T-helper 2 cell (primary cell): ENCODE measurements around the gene COL4A3.
"Not testable (repeated sequence)": the region's sequence is repeated elsewhere in the genome, so short reads cannot be mapped to it uniquely, and the experiment has no call there.

Source experiments
- DNase-seq, 5 experiments: peaks; one replicate each; pipeline versions ENCODE4 v3.0.0 to v3.0.0-alpha.2; 2012 to 2022

COL4A3 gene

DNA sequence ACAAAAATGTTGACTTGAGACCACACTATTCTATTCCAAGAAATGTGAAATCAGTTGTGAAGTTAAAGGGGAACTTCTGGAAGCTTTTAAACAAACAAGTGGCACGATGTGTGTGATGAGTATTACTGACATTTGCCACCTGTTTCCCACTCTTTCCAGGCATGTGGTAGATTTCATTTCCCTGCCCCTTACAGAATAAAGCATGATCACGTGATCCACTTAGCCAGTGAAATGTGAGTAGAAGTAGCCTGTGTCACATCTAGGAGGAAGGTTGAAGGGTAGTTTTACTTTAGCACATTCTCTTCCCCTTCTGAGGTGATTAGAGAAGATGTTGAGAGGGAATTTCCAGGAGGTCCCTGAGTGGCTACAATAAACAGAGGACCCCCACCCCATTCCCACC, 4.3 kb upstream of the COL4A3 start:
- DNase-seq = no peak

DNA sequence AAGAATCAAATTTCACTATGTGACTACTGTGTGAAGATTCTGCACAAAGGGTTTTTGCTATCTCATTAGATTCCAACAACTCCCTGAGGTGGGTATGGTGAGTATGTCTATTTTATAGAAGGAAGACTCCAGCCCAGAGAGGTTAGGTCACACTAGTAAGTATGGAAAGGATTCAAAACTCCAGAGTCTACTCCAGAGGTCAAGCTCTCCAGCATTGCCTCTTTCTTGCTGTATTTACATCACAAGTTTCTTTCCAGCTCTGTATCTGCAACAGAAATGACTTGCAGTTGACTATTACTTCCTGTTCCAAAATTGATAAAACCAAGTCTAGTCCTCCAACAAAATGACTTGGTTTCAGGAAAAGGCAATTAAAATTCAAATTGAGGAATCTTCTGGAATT, 2.5 kb upstream of the COL4A3 start:
- no peak for DNase-seq

DNA sequence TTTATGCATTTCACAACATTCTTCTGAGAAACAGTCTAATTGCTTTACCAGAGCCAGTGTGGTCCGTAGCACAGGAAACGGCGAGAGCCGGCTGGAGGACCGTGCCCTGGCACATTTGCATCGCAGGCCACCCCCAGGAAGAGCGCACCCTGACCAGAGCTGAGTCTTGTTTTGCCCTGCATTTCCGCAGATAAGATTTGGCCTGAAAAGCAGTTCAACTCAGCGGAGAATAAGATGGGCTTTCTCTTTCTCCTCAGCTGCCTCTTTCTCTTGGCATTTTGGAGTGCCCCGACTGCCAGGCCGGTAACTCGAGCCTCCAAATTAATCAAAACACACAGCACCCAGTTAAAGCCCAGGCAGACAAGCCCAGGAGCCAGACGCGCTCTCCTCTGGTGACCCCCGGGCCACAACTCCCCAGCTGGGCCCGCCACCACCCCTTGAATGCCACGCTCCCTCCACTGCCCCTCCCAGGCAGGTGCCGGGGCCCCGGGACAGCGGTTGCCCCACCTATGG, 883 bp upstream of the COL4A3 start:
- no peak for DNase-seq

DNA sequence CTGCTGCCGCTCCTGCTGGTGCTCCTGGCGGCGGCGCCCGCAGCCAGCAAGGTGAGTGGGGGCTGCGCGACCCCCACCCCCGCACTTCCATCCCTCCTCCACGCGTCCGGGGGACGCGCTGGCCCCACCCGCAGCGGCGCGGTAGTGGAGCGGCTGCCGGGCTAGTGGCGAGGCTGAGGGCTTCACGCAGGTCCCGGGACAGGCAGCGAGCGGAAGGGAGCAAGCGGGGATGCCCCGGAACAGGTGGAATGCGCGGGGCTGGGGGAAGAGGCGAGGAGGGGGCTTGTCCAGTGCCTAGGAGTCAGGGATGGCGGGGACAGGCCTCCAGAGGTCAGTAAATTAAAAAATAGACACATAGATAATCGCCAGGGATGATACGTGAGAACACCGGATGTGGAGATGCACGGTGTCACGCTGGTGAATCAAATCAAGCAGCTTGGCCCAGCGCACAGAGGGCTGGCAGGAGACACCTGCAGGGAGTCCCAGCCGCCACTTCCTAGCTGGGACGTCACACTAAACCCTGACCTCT, 403 bp downstream of the COL4A3 start:
- DNase-seq = peak in 1 of 5 experiments; percentile 60

DNA sequence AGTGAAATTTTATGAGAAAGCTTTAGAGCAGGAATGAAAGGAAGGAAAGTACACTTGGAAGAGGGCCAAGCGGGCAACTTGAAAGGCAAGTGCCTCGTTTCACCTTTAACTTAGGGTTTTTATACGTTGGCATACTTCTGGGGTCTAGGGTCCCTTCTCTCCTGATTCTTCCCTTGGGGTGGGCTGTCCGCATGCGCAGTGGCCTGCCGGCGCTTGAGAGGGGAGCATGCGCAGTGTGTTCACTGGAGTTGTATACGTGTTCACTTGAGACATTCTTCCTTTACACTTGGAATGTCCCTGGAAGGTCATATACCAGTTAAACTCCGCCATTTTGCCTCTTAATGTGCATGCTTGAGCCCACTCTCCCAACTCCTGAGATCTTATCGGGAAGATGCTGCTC, 7.4 kb downstream of the COL4A3 start:
- DNase-seq = not testable (repeated sequence)

DNA sequence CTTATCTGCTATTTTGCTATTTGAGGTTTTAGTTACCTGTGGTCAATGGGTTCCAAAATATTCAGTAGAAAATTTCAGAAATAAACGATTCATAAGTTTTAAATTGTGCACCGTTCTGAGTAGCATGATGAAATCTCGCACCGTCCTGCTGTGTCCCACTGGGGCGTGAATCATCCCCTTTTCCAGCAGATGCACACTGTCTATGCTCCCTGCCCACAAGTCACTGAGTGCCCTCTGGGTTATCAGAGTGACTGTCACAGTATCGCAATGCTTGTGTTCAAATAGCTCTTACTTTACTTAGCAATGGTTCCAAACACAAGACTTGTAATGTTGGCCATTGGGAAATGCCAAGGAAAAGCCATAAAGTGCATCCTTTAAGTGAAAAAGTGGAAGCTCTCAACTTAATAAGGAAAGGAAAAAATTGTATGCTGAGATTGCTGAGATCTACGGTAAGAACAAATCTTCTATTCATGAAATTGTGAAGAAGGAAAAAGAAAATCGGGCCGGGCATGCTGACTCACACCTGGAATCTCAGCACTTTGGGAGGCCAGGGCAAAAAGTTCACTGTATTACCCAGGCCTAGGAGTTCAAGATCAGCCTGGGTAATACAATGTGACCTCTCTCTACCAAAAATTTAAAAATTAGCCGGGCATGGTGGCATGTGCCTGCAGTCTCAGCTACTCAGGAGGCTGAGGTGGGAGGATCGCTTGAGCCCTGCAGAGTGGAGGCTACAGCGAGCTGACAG, 13.3 kb downstream of the COL4A3 start:
- DNase-seq = no peak

DNA sequence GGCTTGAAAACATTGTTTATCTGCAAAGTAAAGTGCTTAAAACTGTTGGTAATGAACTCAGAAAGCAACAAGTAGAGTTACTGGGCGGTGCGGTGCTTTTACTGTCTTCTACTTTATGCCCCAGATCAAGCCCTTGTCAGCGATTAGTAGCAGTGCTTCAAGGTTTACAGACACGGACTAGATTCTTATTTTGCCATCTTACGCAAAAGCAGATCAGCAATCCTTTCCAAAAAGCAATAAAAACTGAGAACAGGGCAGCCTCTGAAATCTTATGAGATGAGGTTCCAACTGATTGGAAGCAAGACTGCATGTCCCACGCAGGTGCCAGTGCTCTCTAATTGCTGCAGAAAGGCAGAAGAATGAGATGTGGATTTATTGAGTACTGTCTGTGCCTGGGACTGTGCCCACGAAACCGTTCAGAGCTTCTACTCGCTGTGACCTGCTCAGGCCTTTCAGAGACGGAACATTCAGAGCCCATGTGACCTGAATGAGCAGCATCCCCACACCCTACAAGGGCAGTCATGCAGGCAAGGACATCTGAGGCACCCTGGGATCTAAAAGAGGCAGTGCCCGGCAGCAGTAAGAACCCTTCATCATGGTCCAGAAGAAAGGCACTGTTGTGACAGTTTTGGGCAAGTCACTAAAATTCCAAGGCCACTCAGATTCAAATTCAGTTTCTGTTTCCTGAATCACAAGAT, 15.7 kb downstream of the COL4A3 start:
- no peak for DNase-seq

DNA sequence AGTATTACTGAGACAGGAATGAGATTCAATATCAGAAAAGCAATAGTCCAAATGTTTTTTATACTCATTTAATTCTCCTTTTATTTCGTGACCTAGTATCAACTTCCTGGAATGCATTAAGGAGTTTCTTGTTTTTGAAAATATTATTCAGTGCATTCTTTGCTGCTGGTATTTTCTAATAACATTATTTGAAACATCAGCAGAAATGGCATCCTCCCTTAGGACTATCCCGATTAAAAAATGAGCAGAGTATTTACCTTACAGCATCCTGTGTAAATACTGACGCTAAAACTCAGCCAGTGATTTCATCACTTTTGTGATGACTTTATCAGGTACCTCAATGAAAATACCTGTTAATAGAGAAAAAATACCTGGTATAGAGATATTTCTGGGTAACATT, 16.3 kb downstream of the COL4A3 start:
- no peak for DNase-seq

DNA sequence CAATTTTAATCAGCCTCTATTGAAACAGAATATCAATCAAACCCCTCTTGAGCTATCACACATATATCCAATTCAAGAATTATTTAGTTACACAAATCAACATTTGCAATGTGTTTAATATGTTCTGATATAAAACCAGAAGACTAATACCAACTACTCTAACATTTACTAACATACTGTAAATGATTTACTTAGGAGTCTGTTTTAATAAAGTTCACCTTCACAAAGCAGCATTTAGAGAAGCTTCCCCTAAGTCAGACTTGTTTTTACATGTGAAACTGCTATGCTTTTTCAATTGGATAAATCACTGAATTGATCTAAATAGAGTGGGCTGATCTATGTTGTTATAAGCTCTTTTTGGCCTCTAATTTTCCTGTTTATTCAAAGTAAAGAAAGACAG, 18.3 kb downstream of the COL4A3 start:
- no peak for DNase-seq

DNA sequence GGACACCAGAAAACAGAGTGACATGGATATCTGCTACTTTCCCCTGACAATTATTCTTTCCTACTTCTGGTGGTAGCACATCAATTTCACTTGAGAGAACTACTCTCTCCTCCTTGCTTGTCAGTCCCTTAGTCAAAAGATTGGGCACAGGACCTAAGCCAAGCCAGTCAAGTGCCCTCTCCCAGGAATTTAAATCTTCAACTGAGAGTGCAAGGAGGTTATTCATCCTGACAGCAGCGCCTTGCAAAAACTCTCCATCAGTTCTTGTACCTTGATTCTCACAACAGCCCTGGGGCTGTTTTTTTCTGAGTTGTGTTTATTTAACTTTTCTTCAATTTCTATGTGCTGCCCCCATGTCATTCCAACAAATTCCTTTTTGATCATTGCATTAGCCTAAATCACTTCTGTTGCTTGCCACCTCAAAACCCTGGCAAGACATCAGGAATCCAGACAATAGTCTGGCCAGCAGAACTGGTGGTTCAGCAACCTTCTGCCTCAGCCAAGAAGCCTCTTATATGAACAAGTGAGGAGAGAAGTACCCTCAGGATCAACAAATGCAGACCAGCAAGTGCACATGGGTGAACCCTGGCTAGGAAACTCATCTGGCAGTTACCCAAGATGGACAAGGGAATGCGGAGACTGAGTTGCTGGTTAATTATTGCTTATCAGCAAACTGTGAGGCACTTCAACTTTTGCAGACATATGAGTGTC, 19.4 kb downstream of the COL4A3 start:
- DNase-seq = no peak

DNA sequence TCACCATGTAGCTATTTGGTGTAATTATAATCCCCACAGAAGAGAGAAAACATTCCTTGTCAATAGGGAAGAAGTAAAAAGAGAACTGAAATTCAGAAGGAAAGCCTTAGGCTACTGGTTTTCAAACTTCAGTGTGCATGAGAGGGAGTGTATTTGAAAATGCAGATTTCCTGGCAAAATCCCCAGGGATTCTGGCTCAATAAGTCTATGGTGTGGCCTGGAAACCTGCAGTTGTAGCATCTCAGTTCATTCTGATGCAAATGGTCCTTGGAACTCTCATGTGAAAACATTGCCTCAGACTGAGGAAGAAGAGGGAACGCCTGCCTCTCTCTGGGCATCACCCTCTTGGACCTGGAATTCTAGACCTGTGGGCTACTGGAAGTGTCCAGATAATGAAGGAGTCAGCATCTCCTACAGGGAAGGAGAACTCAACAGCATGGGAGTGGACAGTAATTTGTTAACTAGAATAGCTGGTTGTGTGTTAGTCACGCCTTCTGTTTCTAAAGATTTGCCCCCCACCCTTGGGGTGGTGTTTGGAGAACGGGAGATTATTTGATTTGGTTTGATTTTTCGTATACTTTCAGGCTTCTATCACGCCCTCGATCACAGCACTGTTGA, 21.3 kb downstream of the COL4A3 start:
- DNase-seq = no peak

DNA sequence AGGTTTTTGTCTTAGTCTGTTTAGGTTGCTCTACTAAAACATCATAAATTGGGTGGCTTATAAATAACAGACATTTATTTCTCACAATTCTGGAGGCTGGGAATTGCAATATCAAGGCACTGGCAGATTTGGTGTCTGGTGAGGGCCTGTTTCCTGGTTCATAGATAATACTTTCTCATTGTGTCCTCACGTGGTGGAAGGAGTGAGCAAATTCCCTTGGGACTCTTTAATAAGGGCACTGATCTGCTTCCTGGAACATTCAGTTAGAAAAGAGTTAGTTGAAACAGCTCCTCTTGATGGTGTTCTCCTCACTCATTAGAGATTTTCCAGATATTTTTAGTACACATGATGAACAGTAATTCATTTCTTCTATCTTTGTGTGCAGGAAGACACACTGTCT, 22.3 kb downstream of the COL4A3 start:
- no peak for DNase-seq

DNA sequence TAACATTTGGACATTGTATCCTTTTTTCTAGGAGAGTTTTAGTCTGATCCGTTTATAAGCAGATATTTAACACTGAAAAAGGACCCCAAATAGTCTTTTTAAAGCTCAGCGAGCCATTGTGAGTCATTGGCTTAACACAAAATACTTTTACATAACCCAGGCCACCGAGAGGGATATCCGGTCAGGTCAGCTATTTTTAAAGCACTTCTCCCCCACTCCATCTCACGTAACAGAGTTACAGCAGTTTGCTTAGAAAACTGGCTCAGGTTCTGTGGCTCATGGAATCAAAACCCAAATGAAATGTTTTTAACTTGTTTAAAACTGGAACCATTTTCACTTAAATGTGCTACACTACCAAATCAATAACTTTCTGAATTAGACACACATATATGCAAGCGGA, 23.9 kb downstream of the COL4A3 start:
- no peak for DNase-seq

DNA sequence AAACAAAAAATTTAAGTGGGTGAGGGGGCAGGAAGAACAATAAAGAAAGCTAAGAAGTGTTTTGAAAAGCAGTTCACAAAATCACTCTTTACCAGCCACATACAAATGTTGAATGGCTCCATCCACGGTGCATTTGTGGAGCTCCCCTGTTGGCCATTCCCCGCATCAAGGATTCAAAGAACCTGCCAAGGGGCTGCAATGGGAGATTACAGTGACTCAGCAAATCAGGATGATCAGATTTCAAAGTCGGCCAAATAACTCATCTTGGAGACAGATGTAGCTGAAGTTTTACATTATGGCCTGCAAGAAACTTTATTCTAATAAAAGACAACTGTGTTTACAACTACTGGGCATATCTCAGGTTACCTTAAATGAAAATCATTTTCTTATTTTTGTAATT, 26.9 kb downstream of the COL4A3 start:
- no peak for DNase-seq

DNA sequence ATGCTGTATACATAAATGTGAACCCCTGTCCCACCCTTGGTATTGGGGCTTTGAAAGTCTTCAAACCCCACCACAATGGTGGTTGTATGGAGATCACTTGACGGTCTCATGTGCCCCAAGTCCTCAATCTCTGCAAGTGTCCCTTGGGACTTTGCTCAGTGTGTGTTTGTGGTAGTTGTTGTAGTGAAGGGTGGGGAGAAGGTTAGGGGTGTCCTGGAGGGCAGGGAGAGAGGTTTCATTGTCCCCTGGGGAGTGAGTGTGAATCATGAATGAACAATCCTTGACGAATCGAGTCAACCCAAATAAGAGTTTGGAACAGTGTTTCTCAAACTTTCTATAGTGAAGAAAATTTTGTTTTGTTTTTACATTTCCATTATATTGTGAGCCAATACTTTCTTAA, 28.1 kb downstream of the COL4A3 start:
- DNase-seq = no peak

DNA sequence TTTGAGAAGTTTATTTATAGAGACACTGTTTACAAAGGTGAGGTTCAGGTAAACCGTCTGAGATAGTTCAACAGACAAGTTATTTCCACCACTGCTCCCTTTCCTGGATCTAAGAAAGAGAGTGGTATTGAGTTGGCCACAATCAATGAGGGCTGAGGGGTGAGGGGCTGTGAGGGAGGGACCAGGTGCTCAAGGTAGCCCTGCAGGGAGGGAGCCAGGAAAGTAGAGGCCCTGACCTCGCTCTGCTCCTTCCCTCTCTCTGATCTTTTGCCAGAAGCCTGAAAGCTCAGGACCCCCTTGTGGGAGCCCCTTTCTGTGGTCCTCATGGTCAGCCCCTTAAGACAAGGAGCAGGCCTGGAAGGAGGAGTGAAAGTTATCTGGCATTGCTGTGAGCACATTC, 29.8 kb downstream of the COL4A3 start:
- no peak for DNase-seq

DNA sequence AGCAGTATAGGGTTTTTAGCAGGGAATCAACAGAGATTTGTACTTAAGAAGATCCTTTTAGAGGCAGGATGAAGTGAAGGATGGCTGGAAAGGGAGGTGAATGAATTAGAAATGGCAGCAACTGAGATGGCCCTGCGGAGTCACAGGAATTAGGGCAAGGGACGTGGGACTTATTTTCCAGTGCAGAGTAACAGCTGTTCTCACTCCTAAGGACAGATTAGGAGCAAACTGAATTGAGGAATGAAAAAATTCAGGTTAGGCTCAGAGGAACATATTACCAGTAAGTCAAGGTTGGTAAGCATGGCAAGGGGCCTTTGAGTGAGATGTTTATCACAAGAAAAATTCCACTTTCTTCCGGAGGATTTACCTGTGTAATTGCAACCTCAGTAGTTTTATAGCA, 34.4 kb downstream of the COL4A3 start:
- DNase-seq = no peak

DNA sequence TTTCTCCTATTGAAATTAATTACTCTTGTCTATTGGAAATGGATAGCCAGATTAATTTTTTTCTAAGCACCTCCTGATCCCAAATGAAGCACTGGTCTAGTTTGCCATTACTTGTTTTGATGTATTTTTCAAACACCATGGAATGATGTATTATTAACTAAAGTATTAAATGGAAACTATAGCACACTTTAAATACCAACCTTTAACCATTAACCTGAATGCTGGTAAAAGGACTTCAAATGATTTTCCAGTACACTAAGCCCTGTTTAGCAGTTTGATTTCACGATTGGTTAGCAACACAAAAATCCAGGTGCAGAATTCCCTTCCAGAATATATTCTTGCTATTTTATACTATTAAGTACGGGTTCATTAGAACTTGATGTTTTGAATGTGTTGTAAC, 37.3 kb downstream of the COL4A3 start:
- DNase-seq = no peak

DNA sequence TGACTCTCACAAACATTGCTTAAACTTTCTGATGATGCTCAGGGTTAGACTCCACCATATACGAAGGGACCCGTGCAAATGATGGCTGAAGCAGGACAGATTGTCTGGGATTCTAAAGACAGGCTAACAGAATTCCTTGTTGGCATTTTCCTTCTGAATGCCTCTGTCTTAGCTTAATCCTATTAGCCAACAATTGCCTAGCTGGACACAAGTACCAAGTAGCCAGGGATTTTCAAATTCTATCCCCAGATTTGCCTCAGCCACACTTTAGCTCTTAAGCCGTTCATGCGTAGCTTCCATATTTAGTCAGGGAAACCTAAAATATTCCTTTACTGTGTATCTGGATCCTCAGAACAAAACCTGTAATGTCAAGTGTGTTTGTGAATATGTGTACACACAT, 40.0 kb downstream of the COL4A3 start:
- DNase-seq = no peak

DNA sequence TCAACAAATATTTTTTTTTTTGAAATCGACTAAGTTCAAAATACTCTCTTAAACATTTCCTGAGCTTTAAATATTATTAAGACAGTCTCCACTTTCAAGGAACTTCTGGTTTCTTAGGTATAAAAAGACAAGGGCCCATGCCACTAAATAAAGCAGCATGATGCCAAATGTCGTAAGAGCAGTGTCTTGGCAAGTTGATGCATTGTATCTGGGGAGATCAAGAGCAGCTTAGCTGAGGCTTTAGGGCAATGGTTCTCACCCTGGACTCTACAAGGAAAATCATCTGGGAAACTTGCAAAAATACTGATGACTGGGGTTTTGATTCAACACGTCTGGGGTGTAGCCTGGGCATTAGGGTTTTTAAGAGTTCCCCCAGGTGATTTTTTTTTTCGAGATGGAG, 41.3 kb downstream of the COL4A3 start:
- no peak for DNase-seq

DNA sequence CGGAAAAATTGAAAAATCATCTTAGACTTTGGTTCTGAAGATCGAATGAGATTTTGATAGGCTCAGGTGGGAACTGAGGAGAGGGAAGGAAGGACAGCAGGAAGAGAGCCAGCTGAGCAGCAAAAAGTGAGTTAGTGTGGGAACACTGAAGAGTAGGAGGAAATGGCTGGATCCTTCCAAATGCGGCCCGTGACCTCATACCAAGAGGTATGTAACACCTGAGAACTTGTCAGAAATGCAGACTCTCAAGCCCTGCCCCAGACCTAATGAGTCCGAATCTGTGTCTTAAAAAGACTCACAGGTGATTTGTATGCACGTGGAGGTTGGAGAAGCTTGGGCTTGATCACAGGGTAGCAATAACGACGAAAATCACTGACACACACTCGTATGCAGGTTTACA, 42.0 kb downstream of the COL4A3 start:
- no peak for DNase-seq

DNA sequence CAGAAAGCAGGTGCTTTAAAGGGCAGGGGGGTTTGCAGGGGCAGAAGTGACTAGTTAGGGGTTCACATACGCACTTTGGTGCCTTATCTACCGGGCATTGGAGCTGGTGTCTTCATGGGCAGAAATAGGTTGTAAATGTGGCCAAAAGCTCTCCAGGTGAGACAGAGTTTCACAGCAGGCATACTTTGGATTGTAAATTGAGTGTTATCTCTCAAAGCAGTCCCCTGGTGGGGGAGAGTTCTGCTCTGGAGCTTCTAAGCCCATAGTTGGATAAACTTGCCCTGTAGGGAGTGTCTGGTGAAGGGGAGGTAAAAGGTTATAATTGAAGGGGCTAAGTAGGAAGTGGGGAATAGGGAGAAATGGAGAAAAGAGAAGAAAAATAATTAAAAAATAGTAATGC, 43.1 kb downstream of the COL4A3 start:
- no peak for DNase-seq

DNA sequence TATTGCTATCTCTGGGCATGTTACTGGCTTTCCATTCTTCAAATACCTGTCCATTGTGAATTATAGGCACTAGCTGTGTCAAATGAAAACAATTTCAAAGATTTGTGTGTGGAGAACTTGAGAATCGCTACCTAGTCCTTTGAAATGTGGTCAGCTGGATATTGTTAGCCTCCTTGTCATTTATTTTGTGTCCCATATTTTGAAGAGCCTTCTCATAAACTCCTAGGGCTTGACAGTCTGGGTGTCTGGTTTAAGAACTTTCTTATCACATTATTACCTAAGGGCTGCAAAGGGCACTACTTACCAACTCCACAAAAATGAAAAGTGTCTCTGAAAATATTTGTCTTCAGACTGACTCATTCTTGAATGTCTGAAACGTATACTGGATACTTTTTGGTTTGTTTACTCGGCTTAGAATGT, 50.2 kb downstream of the COL4A3 start:
- DNase-seq = no peak
